K562 (cell line): ENCODE measurements around the gene NAGLU. TPM values are rescaled to one million over a fixed set of nuclear protein-coding genes. Genes with fewer than 3 reads are reported as not detected.
"Not testable (repeated sequence)": the region's sequence is repeated elsewhere in the genome, so short reads cannot be mapped to it uniquely, and the experiment has no call there.

Source experiments
- ATAC-seq: fragments of 200-7000 bp; cut with Tn5 transposase; 3 replicates; pipeline ENCODE4 v1.9.1; 2020; ENCODE audit warnings: moderate library complexity
- BruUV-seq: library from RNA; stranded (reverse); fragments of 400-500 nt; replicated peaks from 2 replicates; lab custom pipeline; 2021; lab: Mats Ljungman, UMichigan
- CTCF ChIA-PET: fragments of 300-600 bp; formaldehyde crosslinking; extraction: SDS; loops from one replicate; lab custom pipeline; 2021; ENCODE audit warnings: low intra/inter-chr PET ratio; lab: Yijun Ruan, JAX
- POLR2A ChIA-PET: fragments of 300-600, 350-650 bp; sonication (Branson Sonifier 250); formaldehyde crosslinking; extraction: SDS; loops from one replicate; lab custom pipeline; 2021; ENCODE audit warnings: antibody characterized with exemption, inconsistent platforms; lab: Yijun Ruan, JAX
- DNase-seq, 4 experiments: peaks; one replicate each; pipeline versions ENCODE4 v3.0.0 to v3.0.0-alpha.2; 2011 to 2018; ENCODE audit warnings: low spot score in 3 of 4, mixed read lengths in 3 of 4; ENCODE audit errors: extremely low read depth in 1 of 4
- FAIRE-seq: peaks from 2 replicates; lab custom pipeline; 2011; peaks lifted over from hg19 to GRCh38; lab: Jason Lieb, UNC
- H2AFZ ChIP-seq: 2 replicates; pipeline ENCODE4 v1.6.0; 2011; ENCODE audit warnings: low read depth, low read length, control low read depth, inconsistent platforms
- H3K27ac ChIP-seq: fragments of 200-600 bp; 3 replicates; pipeline ENCODE4 v1.8.0; 2011; ENCODE audit warnings: low read depth, mild to moderate bottlenecking, control low read depth, inconsistent platforms, low read length, moderate library complexity, mixed read lengths; ENCODE audit errors: extremely low read depth
- H3K27me3 ChIP-seq, 2 experiments: fragments of 300-600 bp in 1 of 2; 2 replicates in 1 of 2; 3 replicates in 1 of 2; pipeline versions ENCODE4 v1.6.0 to v1.8.0; 2011; ENCODE audit warnings: inconsistent platforms in 2 of 2, low read length in 2 of 2, mild to moderate bottlenecking in 1 of 2, mixed read lengths in 1 of 2, moderate library complexity in 1 of 2; ENCODE audit not compliant: control insufficient read depth in 2 of 2, insufficient read depth in 2 of 2
- H3K36me3 ChIP-seq: fragments of 300-600 bp; 3 replicates; pipeline ENCODE4 v1.8.0; 2011; ENCODE audit warnings: mild to moderate bottlenecking, low read length, inconsistent platforms; ENCODE audit not compliant: control insufficient read depth, insufficient read depth
- H3K4me1 ChIP-seq, 2 experiments: fragments of 200-600 bp in 1 of 2; replicated peaks in 1 of 2; 2 replicates in 1 of 2; 3 replicates in 1 of 2; pipeline versions ENCODE4 v1.5.1 to v1.8.0; 2011; ENCODE audit warnings: inconsistent platforms in 2 of 2, low read length in 2 of 2, mild to moderate bottlenecking in 1 of 2, mixed read lengths in 1 of 2, moderate library complexity in 1 of 2; ENCODE audit not compliant: control insufficient read depth in 2 of 2, insufficient read depth in 2 of 2
- H3K4me2 ChIP-seq: 2 replicates; pipeline ENCODE4 v1.6.1; 2011; ENCODE audit warnings: low read length, control low read depth, inconsistent platforms, mixed read lengths; ENCODE audit not compliant: insufficient read depth
- H3K4me3 ChIP-seq: fragments of 200-600 bp; sonication (generic), shearing (Covaris generic); 2 replicates; pipeline ENCODE4 v1.5.1; 2016; ENCODE audit warnings: control low read depth, inconsistent platforms
- H3K79me2 ChIP-seq: fragments of 200-600 bp; 3 replicates; pipeline ENCODE4 v1.8.0; 2011; ENCODE audit warnings: low read length, inconsistent platforms; ENCODE audit not compliant: control insufficient read depth, insufficient read depth
- H3K9ac ChIP-seq, 2 experiments: 2 replicates each; pipeline versions ENCODE4 v1.6.0 to v1.6.1; 2011; ENCODE audit warnings: low read depth in 2 of 2, low read length in 2 of 2, control low read depth in 1 of 2, inconsistent platforms in 1 of 2, mild to moderate bottlenecking in 1 of 2, mixed read lengths in 1 of 2; ENCODE audit not compliant: insufficient read depth in 1 of 2
- H3K9me1 ChIP-seq: one replicate; pipeline ENCODE4 v1.6.0; 2011; ENCODE audit warnings: inconsistent platforms, mild to moderate bottlenecking, low read length, moderate library complexity; ENCODE audit not compliant: control insufficient read depth, insufficient read depth
- H3K9me3 ChIP-seq: replicated peaks from 2 replicates; pipeline ENCODE4 v1.5.1; 2011; ENCODE audit warnings: low read depth, low read length, inconsistent platforms; ENCODE audit not compliant: control insufficient read depth, insufficient read depth
- H4K20me1 ChIP-seq: replicated peaks from 2 replicates; pipeline ENCODE4 v1.6.1; 2011; ENCODE audit warnings: low read length, inconsistent platforms, mixed read lengths; ENCODE audit not compliant: control insufficient read depth, insufficient read depth
- E2F1 ChIP-seq: sonication (generic); formaldehyde crosslinking; IDR thresholded peaks from 2 replicates; pipeline ENCODE4 v1.8.1; 2023; ENCODE audit warnings: mild to moderate bottlenecking, missing genetic modification reagents, moderate library complexity
- KLF16 ChIP-seq: IDR thresholded peaks from 2 replicates; pipeline ENCODE4 v1.6.1; 2016; ENCODE audit warnings: antibody characterized with exemption
- MEIS2 ChIP-seq: fragments of 450-650 bp; IDR thresholded peaks from 2 replicates; pipeline ENCODE4 v1.6.1; 2014; ENCODE audit warnings: mild to moderate bottlenecking; ENCODE audit not compliant: partially characterized antibody
- PKNOX1 ChIP-seq: fragments of 450-650 bp; IDR thresholded peaks from 2 replicates; pipeline ENCODE4 v1.6.1; 2016
- WGBS: fragments of 100-300 bp; shearing (Covaris generic); methylation state at CpG from one replicate; pipeline ENCODE4 v1.1.6; 2016; ENCODE audit warnings: low coverage, mixed read lengths; ENCODE audit not compliant: insufficient coverage; ENCODE audit errors: missing lambda C conversion rate; 5-methylcytosine and 5-hydroxymethylcytosine counted together
- in situ Hi-C: fragments of 300-500 bp; cut with MboI; formaldehyde crosslinking; loops from 4 replicates; pipeline ENCODE4 v1.15.0; 2018; ENCODE audit warnings: inconsistent platforms, mixed read lengths
- intact Hi-C: fragments of 100-400 bp; cut with micrococcal nuclease; formaldehyde crosslinking; loops from 2 replicates; pipeline ENCODE4 v1.14.2; 2022
- polyA plus RNA-seq, 8 experiments: library from polyadenylated mRNA; depleted of rRNA in 4 of 8; stranded (reverse) in 5 of 8; unstranded in 3 of 8; fragments of >200 nt; fragmentation: Nextera tagmentation in 2 of 8; fragmentation: Illumina TruSeq in 1 of 8; extraction: Ambion mirVana in 2 of 8; extraction: Trizol in 1 of 8; gene quantifications; 2 replicates each; pipeline versions ENCODE4 v1.2.1 to v1.2.3, GENCODE V29; 2011 to 2014; ENCODE audit warnings: inconsistent platforms in 1 of 8, missing spikeins in 1 of 8
- total RNA-seq, 7 experiments: library from RNA; depleted of rRNA in 6 of 7; stranded (reverse); fragments of >200 nt in 6 of 7; fragmentation: Illumina TruSeq in 2 of 7; extraction: Trizol in 2 of 7; gene quantifications; 2 replicates each; pipeline versions ENCODE4 v1.2.1 to v1.2.3, GENCODE V29; 2011 to 2021; ENCODE audit warnings: low replicate concordance in 1 of 7
- TF ChIP-seq, protein P1 (sequence below), 2 experiments: IDR thresholded peaks in 1 of 2; conservative IDR thresholded peaks in 1 of 2; 2 replicates each; pipeline ENCODE4 v1.6.1; 2016; ENCODE audit warnings: low read depth in 2 of 2, mild to moderate bottlenecking in 1 of 2, missing compliant biosample characterization in 1 of 2, missing genetic modification characterization in 1 of 2, moderate library complexity in 1 of 2
- TF ChIP-seq, protein P2 (sequence below): fragments of 200-800 bp; sonication (Bioruptor generic); IDR thresholded peaks from 2 replicates; pipeline ENCODE4 v1.6.1; 2017; ENCODE audit warnings: missing genetic modification characterization, missing compliant biosample characterization

NAGLU gene
- total and polyA plus RNA-seq, 9 of the 15 experiments (the other 6 are each of a cell fraction or from before 2014, with no cell fraction given) = 0.04 to 21.5 (median 8.5) TPM

DNA sequence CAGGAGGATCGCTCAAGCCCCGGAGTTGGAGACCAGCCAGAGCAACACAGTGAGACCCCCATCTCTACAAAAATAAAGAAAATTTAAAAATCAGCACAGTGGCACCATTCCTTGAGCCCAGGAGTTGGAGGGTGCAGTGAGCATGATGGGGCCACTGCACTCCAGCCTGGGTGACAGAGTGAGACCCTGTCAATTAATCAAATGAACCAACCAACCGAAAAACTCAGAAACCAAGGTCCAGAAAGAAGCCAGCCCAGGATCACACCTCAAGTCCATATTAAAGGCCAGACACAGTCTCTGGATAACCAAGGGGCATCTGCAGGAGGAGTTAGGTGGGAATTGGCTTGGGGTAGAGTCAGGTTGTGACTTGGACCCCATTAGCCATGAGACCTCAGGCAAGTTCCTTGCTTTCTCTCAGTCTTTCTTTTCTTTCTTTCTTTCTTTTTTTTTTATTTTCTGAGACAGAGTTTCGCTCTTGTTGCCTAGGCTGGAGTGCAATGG, 19.1 kb downstream of the NAGLU start:
- Histone ChIP-seq H3K36me3 (peaks cover 4% of the 10 kb centered on the region; the same call in 1 of the 3 replicates), H4K20me1 (no peaks in the 10 kb centered on the region), H3K4me3 (peak overlapping the region; percentile 87), H3K27ac (peak overlapping the region; percentile 91), H2AFZ (peak overlapping the region; percentile 85), H3K9me3 (no peaks in the 10 kb centered on the region), H3K27me3 (no peaks in the 10 kb centered on the region), H3K4me2 (peak overlapping the region; percentile 96), H3K9me1 (no peaks in the 10 kb centered on the region), H3K79me2 (peaks cover 26% of the 10 kb centered on the region), H3K4me1 (peaks cover 18 to 45% of the 10 kb centered on the region in 2 experiments; a peak in 4 of 5 replicates), H3K9ac (peak overlapping the region; percentile 66 to 100)
- in situ Hi-C loops (no loop called here), intact Hi-C loops (no loop called here)
- TSS peak; percentile 78 for BruUV-seq
- ATAC-seq (no peak), FAIRE-seq (peak; percentile 6), DNase-seq (no peak)
- ChIA-PET CTCF (no interaction called here), POLR2A (interaction anchor here (0.6 to 1.3 kb wide), 4 partner anchors 18 to 279 kb away, joined by 3 to 4 read pairs (median 3); no protein-coding TSS in a partner anchor)
- peak; percentile 34; the same call in 1 of the 2 replicates for TF ChIP-seq PKNOX1
- peak; percentile 39 for TF ChIP-seq MEIS2
- TF ChIP-seq, protein P1, sequence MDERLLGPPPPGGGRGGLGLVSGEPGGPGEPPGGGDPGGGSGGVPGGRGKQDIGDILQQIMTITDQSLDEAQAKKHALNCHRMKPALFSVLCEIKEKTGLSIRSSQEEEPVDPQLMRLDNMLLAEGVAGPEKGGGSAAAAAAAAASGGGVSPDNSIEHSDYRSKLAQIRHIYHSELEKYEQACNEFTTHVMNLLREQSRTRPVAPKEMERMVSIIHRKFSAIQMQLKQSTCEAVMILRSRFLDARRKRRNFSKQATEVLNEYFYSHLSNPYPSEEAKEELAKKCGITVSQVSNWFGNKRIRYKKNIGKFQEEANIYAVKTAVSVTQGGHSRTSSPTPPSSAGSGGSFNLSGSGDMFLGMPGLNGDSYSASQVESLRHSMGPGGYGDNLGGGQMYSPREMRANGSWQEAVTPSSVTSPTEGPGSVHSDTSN (CRISPR knock-in tag; IDR thresholded peaks at IDR 0.05; ENCODE audit: low read depth) = no peak
- TF ChIP-seq, protein P1 (tag; conservative IDR thresholded peaks at IDR 0.05; ENCODE audit: low read depth) = 0 out of 2 replicates have a peak, but pooled peaks have one; percentile 28
- TF ChIP-seq KLF16 = no peak
- TF ChIP-seq, protein P2, sequence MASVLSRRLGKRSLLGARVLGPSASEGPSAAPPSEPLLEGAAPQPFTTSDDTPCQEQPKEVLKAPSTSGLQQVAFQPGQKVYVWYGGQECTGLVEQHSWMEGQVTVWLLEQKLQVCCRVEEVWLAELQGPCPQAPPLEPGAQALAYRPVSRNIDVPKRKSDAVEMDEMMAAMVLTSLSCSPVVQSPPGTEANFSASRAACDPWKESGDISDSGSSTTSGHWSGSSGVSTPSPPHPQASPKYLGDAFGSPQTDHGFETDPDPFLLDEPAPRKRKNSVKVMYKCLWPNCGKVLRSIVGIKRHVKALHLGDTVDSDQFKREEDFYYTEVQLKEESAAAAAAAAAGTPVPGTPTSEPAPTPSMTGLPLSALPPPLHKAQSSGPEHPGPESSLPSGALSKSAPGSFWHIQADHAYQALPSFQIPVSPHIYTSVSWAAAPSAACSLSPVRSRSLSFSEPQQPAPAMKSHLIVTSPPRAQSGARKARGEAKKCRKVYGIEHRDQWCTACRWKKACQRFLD = 0 out of 2 replicates have a peak, but pooled peaks have one; percentile 7
- TF ChIP-seq E2F1 (CRISPR knock-in tag) = no peak
- 25% methylated on average over 4 of the region's 4 CpGs for WGBS

- H3K9ac ChIP-seq = peak overlapping the region in 1 of 2 experiments; percentile 74; a peak in 1 of 4 replicates
- intact Hi-C loops, H3K9me3 ChIP-seq, in situ Hi-C loops, H3K4me2 ChIP-seq, H4K20me1 ChIP-seq, DNase-seq, BruUV-seq, POLR2A ChIA-PET, FAIRE-seq, H2AFZ ChIP-seq, H3K4me3 ChIP-seq, H3K27me3 ChIP-seq, CTCF ChIA-PET, H3K27ac ChIP-seq, H3K9me1 ChIP-seq, H3K36me3 ChIP-seq: not testable (repeated sequence)
- ATAC-seq = peak; percentile 53
- peaks cover 26% of the 10 kb centered on the region for H3K79me2 ChIP-seq
- WGBS = 59% methylated on average over 5 of the region's 5 CpGs
- peaks cover 21 to 46% of the 10 kb centered on the region in 2 experiments; a peak in 4 of 5 replicates for H3K4me1 ChIP-seq
Measured at GRCh38 chr17:42555961-42556617, 20.0 kb downstream of the NAGLU start.
